Choroid plexus epithelial cell (primary cell): Measurements from ENCODE around the gene CCR7.

Experiments used
- DNase-seq: peaks from one replicate; pipeline ENCODE4 v3.0.0-alpha.2; 2010; ENCODE audit warnings: low read depth
- H3K4me3 ChIP-seq: 2 replicates; pipeline ENCODE4 v1.5.1; 2011; ENCODE audit warnings: low read depth, mild to moderate bottlenecking, control low read depth, low read length, moderate library complexity
- TF ChIP-seq, protein P1 (sequence below): conservative IDR thresholded peaks from 2 replicates; pipeline ENCODE4 v1.5.1; 2011; ENCODE audit warnings: low read depth, mild to moderate bottlenecking, control low read depth, inconsistent platforms, low read length, moderate library complexity

Gene CCR7

DNA sequence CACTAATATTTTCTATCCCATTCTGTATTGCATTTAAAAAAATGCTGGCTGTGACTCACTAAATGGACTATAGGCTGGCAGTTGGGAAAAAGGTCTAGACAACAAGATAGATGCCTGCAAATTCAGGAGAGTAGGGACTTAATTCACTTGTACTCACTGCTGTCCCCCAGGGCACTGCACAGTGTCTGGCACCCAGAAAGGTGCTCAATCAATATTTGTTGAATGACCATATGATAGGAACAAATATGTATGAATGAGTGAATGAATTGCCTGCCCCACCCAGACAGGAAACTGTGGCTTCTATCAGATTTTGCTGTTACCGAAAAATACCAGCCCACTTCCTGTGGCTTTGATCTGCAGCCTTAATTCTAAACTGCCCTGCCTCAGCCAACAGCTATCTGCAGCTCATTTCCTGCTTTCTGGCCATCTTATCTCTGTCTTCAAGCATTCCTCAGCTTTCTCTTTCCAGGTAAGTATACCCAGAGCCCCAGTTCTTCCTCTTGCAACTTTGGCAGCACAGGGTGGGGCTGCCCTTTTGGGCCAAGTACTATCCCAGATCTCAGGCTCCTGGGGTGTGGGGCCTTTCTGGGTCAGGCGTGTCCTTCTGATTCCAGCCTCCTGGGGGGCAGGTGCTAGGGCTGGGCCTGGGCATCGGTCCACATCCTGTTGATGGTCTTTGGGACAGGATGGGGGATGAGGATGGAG, 48.5 kb downstream of the CCR7 start:
- no peak overlapping the region for H3K4me3 ChIP-seq
- DNase-seq: no peak

DNA sequence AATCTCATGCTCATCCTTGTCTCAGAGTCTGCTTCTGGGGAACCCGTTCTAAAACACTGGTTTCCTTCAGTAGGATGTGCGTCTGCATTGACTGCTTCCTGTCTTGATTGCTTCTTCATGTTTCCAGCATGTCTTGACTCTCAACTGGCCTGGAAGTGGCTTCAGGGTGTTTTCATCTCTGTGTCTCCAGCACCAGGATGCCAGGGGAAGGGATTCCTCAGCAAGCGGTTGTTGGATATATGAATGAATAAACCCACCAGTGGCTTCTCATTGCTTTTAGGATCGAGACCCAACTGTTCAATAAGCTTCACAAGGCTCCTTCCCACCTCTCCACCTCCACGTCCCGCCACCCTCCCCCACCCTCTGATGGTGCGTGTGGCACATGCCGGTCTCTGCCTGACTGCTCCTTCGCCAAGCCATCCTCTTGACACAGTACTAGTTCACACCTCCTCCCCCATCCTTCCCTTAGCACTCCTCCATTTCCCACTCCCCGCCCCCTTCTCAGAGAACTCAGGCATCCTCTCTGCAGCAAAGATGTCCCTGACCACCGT, 49.7 kb downstream of the CCR7 start:
- TF ChIP-seq, protein P1, sequence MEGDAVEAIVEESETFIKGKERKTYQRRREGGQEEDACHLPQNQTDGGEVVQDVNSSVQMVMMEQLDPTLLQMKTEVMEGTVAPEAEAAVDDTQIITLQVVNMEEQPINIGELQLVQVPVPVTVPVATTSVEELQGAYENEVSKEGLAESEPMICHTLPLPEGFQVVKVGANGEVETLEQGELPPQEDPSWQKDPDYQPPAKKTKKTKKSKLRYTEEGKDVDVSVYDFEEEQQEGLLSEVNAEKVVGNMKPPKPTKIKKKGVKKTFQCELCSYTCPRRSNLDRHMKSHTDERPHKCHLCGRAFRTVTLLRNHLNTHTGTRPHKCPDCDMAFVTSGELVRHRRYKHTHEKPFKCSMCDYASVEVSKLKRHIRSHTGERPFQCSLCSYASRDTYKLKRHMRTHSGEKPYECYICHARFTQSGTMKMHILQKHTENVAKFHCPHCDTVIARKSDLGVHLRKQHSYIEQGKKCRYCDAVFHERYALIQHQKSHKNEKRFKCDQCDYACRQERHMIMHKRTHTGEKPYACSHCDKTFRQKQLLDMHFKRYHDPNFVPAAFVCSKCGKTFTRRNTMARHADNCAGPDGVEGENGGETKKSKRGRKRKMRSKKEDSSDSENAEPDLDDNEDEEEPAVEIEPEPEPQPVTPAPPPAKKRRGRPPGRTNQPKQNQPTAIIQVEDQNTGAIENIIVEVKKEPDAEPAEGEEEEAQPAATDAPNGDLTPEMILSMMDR: no peak
- H3K4me3 ChIP-seq: no peak overlapping the region
- DNase-seq: no peak

More for the DNA sequence above, 48.5 kb downstream of the CCR7 start:
- TF ChIP-seq, protein P1: no peak

DNA sequence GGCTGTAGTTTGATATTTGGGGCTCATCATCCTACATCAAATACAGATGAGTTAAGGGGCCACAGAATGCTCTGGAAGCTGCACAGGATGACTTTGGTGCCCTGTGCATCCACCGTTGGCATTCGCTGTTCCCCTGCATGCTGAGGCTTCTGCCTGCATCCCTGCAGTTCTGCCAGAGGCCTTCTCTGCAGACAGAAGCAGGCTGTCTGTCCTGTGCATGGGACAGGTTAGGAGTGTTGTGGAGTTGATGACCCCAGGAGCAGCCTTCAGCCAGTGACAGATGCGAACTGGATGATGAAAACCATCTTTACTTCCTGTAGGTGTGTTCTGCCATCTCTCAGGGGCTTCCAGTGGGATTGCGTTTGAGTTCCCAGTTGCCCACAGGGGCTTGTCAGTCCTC, 50.3 kb downstream of the CCR7 start:
- H3K4me3 ChIP-seq: no peak overlapping the region
- TF ChIP-seq, protein P1: no peak

DNA sequence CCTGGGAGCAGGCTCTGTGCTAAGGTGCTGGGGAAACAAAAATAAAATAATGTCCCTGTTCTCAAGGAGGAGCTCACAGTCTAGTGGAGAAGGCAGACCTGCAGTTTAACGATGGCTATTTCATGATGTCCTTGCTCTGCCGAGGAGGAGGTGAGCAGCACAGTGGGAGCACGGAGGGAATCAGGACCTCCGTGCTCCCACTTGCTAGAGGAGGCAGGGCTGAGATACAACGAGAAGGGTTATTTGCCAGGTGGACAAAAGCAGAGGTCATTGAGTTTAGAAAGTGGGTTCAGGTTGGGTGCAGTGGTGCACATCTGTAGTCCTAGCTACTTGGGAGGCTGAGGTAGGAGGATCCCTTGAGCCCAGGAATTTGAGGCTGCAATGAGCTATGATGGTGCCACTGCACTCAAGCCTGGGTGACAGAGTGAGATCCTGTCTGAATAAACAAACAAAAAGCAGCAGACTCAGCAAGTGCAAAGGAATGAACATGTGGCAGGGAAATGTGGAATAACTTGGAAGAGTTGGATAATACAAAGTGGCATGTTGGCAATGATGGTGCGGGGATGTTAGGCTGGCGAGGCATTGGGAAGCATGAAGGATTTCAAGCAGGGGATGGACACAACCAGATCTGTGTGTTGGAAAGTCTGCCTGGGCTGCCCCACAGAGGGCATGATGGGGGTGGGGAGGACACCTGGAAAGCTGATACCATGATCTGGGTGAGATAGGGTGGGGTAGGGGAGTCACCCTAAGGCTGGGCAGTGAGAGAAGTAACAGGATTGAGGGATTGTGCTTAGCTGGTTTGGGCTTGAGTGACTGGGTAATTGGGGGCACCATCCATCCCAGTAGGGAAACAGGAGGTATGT, 51.0 kb downstream of the CCR7 start:
- no peak overlapping the region for H3K4me3 ChIP-seq
- no peak for DNase-seq
- TF ChIP-seq, protein P1: no peak

More for the DNA sequence above, 50.3 kb downstream of the CCR7 start:
- DNase-seq: no peak

DNA sequence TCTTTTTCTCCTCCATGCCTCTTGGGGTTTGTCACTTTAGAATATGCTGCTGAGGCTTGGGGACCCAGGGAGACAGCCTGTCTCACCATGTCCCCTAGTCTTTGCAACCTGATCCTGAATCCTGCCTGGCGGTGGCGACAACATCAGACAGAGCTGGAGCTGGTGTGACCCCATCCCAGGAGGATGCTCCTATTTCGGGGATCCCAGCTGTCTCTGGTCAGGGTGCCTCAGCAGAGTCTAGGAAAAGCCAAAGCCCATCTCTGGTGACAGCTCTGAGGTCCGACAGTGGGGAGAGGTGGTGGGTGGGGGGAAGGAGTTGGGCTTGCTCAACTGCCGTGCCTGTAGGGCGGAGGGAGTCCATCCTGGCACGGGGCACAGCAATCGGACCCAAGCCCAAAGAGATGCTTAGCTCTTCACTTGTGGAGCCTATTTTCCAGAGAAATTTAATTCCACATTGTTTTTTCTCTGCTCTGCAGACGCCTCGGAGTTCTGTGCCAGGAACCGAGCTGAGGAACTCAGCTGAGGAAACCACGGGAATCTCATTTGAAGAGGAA, 53.5 kb downstream of the CCR7 start:
- TF ChIP-seq, protein P1: no peak

DNA sequence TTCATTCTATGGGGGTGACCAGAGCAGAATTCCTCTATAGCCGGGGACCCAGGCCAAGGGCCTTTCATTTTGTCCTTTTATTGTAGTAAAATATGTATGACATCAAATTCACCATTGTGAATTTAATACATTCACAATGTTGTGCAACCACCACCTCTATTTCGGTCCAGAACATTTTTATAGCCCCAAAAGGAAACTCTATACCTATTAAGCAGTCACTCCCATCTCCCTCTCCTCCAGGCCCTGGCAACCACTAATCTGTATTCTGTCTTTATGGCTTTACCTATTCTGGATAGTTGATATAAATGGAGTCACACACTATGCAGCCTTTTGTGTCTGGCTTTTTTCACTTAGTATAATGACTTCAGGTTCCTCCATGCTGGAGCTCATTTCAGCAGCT, 54.1 kb downstream of the CCR7 start:
- TF ChIP-seq, protein P1: no peak
- DNase-seq: peak; percentile 30
- H3K4me3 ChIP-seq: no peak overlapping the region

More for the DNA sequence above, 53.5 kb downstream of the CCR7 start:
- no peak for DNase-seq
- H3K4me3 ChIP-seq: no peak overlapping the region
